Measurements from ENCODE around the gene SKAP2. TPM values are rescaled to one million over a fixed set of nuclear protein-coding genes. Genes with fewer than 3 reads are reported as not detected.

Gene SKAP2
- total RNA-seq, 8 experiments from 2014 or later = 34.0 to 91.7 (median 49.4) TPM

- H3K4me1 ChIP-seq (replicated peaks in 1 of 2) = peaks cover 6 to 12% of the 10 kb centered on the region in 2 donors
- WGBS, 10 experiments = 0 to 100% (median 67%) methylated on average over 1 to 5 of the region's 5 CpGs; no CpG with 5 or more reads in 3 of the 10 experiments
- in situ Hi-C loops (cut with MboI; ENCODE audit: low pct_unique_long_range_greater_than_20kb in 2 of 9, low sequenced_read_pairs in 9 of 9, unreplicated experiment in 9 of 9) = no loop called here
- no peak overlapping the region for H3K4me3 ChIP-seq
- ATAC-seq (replicated peaks in 6 of 8) = no peak
- H3K27ac ChIP-seq = no peak overlapping the region
These were observed 141.3 kb downstream of the SKAP2 start for GRCh38 chr7:26723129-26723528.

DNA sequence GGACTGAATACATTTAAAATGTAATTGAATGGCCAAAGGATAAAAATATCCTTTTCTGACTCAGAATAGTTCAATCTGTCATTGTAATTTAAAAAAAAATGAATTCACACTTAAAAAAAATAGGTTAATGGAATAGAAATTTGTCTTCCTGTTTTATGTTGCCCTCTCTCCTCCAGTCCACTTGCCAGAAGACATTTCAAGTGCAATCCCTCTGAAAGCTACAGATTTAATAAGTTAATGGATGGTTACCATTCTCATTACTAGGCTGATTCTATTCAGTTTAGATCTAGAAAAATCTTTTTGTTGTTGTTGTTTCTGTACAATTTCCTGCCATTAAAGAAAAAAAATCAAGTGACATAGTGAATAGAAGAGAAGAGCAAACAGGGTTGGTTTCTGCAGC lies 142.9 kb downstream of the SKAP2 start:
- H3K4me1 ChIP-seq (replicated peaks in 1 of 2) = peaks cover 6 to 12% of the 10 kb centered on the region in 2 donors
- ATAC-seq (replicated peaks in 6 of 8) = peak in 5 of 8 experiments; percentile 70 to 99 (median 86)
- no peak overlapping the region for H3K27ac ChIP-seq
- in situ Hi-C loops (cut with MboI; ENCODE audit: low pct_unique_long_range_greater_than_20kb in 2 of 9, low sequenced_read_pairs in 9 of 9, unreplicated experiment in 9 of 9) = no loop called here
- no peak overlapping the region for H3K4me3 ChIP-seq

GRCh38 chr7:26718063-26718462 lies 146.3 kb downstream of the SKAP2 start:
- H3K4me1 ChIP-seq (replicated peaks in 1 of 2) = peaks cover 6 to 12% of the 10 kb centered on the region in 2 donors
- whole genome bisulfite sequencing, 10 experiments = 90 to 100% (median 100%) methylated on average over 1 of the region's 1 CpG; no CpG with 5 or more reads in 1 of the 10 experiments
- no peak overlapping the region for H3K27ac ChIP-seq
- in situ Hi-C loops (cut with MboI; ENCODE audit: low pct_unique_long_range_greater_than_20kb in 2 of 9, low sequenced_read_pairs in 9 of 9, unreplicated experiment in 9 of 9) = no loop called here
- no peak for ATAC-seq (replicated peaks in 6 of 8)
- no peak overlapping the region for H3K4me3 ChIP-seq

GRCh38 chr7:26714438-26714837 lies 150.0 kb downstream of the SKAP2 start:
- H3K4me3 ChIP-seq = no peak overlapping the region
- no peak overlapping the region for H3K27ac ChIP-seq
- no peak for ATAC-seq (replicated peaks in 6 of 8)
- WGBS, 10 experiments = 75 to 100% (median 95%) methylated on average over 1 to 3 of the region's 3 CpGs
- in situ Hi-C loops (cut with MboI; ENCODE audit: low pct_unique_long_range_greater_than_20kb in 2 of 9, low sequenced_read_pairs in 9 of 9, unreplicated experiment in 9 of 9) = no loop called here
- H3K4me1 ChIP-seq (replicated peaks in 1 of 2) = no peaks in the 10 kb centered on the region

GRCh38 chr7:26714006-26714405 lies 150.4 kb downstream of the SKAP2 start:
- no peak overlapping the region for H3K4me3 ChIP-seq
- WGBS, 10 experiments = 75 to 100% (median 90%) methylated on average over 2 of the region's 2 CpGs; no CpG with 5 or more reads in 1 of the 10 experiments
- no peak for ATAC-seq (replicated peaks in 6 of 8)
- in situ Hi-C loops (cut with MboI; ENCODE audit: low pct_unique_long_range_greater_than_20kb in 2 of 9, low sequenced_read_pairs in 9 of 9, unreplicated experiment in 9 of 9) = no loop called here
- no peak overlapping the region for H3K27ac ChIP-seq
- no peaks in the 10 kb centered on the region for H3K4me1 ChIP-seq (replicated peaks in 1 of 2)

- in situ Hi-C loops (cut with MboI; ENCODE audit: low pct_unique_long_range_greater_than_20kb in 2 of 9, low sequenced_read_pairs in 9 of 9, unreplicated experiment in 9 of 9) = no loop called here
- no peak for ATAC-seq (replicated peaks in 6 of 8)
- no peak overlapping the region for H3K27ac ChIP-seq
- no peak overlapping the region for H3K4me3 ChIP-seq
- 56 to 100% (median 85%) methylated on average over 1 of the region's 1 CpG; no CpG with 5 or more reads in 4 of the 10 experiments for WGBS, 10 experiments
- H3K4me1 ChIP-seq (replicated peaks in 1 of 2) = no peaks in the 10 kb centered on the region
These were observed 155.0 kb downstream of the SKAP2 start for GRCh38 chr7:26709210-26709990.

DNA sequence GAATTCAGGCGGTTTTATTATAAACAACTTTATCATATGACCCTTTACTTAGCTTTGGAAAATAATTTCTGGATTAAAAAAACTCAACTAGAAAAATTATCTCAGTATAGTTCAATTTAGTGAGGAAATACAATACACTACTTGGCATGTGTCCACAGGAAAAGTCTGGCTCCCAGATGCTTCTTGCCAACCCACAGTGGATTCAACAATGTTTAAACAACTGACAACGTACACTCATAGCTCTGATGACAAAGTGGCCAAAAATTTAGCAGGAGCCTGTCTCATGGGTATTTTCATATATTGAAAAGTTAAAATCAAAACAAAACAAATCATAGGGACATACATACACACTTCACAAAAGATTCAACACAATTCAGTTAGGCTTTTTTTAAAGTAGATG lies 158.8 kb downstream of the SKAP2 start:
- in situ Hi-C loops (cut with MboI; ENCODE audit: low pct_unique_long_range_greater_than_20kb in 2 of 9, low sequenced_read_pairs in 9 of 9, unreplicated experiment in 9 of 9) = no loop called here
- H3K27ac ChIP-seq = no peak overlapping the region
- 0 to 98% (median 83%) methylated on average over 1 to 2 of the region's 2 CpGs; no CpG with 5 or more reads in 1 of the 10 experiments for WGBS, 10 experiments
- H3K4me3 ChIP-seq = no peak overlapping the region
- peak in 3 of 8 experiments; percentile 66 to 85 (median 82) for ATAC-seq (replicated peaks in 6 of 8)
- H3K4me1 ChIP-seq (replicated peaks in 1 of 2) = no peaks in the 10 kb centered on the region

- no peak for ATAC-seq (replicated peaks in 6 of 8)
These were observed 159.6 kb downstream of the SKAP2 start for GRCh38 chr7:26704786-26705185.

DNA sequence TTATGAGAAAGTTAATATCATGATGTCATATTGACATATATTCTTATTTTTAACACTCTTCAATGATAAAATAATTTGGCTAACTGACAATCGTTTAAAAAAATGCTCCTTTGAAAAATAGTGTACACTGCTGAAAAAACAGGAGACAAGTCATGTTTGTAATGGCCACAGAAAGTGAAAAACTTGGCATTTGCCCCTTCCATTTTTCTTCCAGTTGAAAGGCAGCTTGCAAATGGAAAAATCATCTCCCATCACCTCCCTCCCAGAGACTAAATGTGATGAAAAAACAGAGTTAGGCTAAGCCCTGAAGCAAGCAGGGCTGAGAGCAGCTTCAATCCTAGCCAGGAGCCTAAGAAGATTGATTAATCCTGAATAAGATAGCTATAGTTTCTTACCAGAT lies 160.4 kb downstream of the SKAP2 start:
- no peak overlapping the region for H3K4me3 ChIP-seq
- H3K27ac ChIP-seq = no peak overlapping the region
- no peak for ATAC-seq (replicated peaks in 6 of 8)
- in situ Hi-C loops (cut with MboI; ENCODE audit: low pct_unique_long_range_greater_than_20kb in 2 of 9, low sequenced_read_pairs in 9 of 9, unreplicated experiment in 9 of 9) = no loop called here
- peaks cover 0 to under 1% of the 10 kb centered on the region in 2 donors for H3K4me1 ChIP-seq (replicated peaks in 1 of 2)
- 29 to 100% (median 100%) methylated on average over 1 of the region's 1 CpG; no CpG with 5 or more reads in 1 of the 10 experiments for WGBS, 10 experiments

More at GRCh38 chr7:26704786-26705185, 159.6 kb downstream of the SKAP2 start:
- Histone ChIP-seq H3K4me3 (no peak overlapping the region), H3K4me1 (replicated peaks in 1 of 2) (no peaks in the 10 kb centered on the region), H3K27ac (no peak overlapping the region)
- in situ Hi-C loops (cut with MboI; ENCODE audit: low pct_unique_long_range_greater_than_20kb in 2 of 9, low sequenced_read_pairs in 9 of 9, unreplicated experiment in 9 of 9) = no loop called here
- WGBS, 10 experiments = 50 to 100% (median 98%) methylated on average over 1 to 2 of the region's 2 CpGs

DNA sequence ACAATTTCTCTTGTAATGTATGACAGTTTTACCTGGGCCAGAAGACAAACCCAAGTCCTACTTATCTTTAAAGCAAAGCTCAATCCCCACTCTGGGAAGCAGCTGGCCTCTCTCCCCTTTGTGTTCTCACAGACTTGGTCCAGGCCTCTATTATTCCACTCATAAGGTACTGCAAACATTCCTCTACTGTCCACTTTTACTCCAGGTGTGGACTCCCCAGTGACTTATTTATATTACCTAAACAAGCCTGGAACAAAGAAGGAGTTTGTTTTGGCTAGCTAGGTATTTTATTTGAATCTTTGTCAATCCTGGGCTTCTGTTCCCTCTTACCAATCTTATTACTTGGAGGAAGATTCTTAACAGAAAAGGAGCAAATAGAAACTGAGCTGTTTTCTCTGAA lies 163.5 kb downstream of the SKAP2 start:
- H3K27ac ChIP-seq = no peak overlapping the region
- no peak for ATAC-seq (replicated peaks in 6 of 8)
- H3K4me1 ChIP-seq (replicated peaks in 1 of 2) = peaks cover 8 to 24% of the 10 kb centered on the region in 2 donors
- H3K4me3 ChIP-seq = no peak overlapping the region
- in situ Hi-C loops (cut with MboI; ENCODE audit: low pct_unique_long_range_greater_than_20kb in 2 of 9, low sequenced_read_pairs in 9 of 9, unreplicated experiment in 9 of 9) = no loop called here

GRCh38 chr7:26700386-26700785 lies 164.0 kb downstream of the SKAP2 start:
- in situ Hi-C loops (cut with MboI; ENCODE audit: low pct_unique_long_range_greater_than_20kb in 2 of 9, low sequenced_read_pairs in 9 of 9, unreplicated experiment in 9 of 9) = no loop called here
- 50 to 100% (median 95%) methylated on average over 1 to 5 of the region's 5 CpGs; no CpG with 5 or more reads in 1 of the 10 experiments for WGBS, 10 experiments
- H3K4me1 ChIP-seq (replicated peaks in 1 of 2) = peaks cover 8 to 24% of the 10 kb centered on the region in 2 donors
- no peak for ATAC-seq (replicated peaks in 6 of 8)
- no peak overlapping the region for H3K4me3 ChIP-seq
- H3K27ac ChIP-seq = no peak overlapping the region

- ATAC-seq (replicated peaks in 6 of 8) = no peak
- Histone ChIP-seq H3K4me1 (replicated peaks in 1 of 2) (peaks cover 8 to 24% of the 10 kb centered on the region in 2 donors), H3K27ac (no peak overlapping the region), H3K4me3 (no peak overlapping the region)
- 83 to 100% (median 93%) methylated on average over 1 of the region's 1 CpG; no CpG with 5 or more reads in 5 of the 10 experiments for WGBS, 10 experiments
- in situ Hi-C loops (cut with MboI; ENCODE audit: low pct_unique_long_range_greater_than_20kb in 2 of 9, low sequenced_read_pairs in 9 of 9, unreplicated experiment in 9 of 9) = loop anchor here in 1 of 9 experiments (5.0 kb wide), 1 partner anchor 458 kb away; the partner anchor contains the start of gene HOXA7
These were observed 164.6 kb downstream of the SKAP2 start for GRCh38 chr7:26699766-26700165.

- no peak for ATAC-seq (replicated peaks in 6 of 8)
- no peak overlapping the region for H3K4me3 ChIP-seq
- no peak overlapping the region for H3K27ac ChIP-seq
- WGBS, 10 experiments = 76 to 100% (median 100%) methylated on average over 1 to 3 of the region's 3 CpGs; no CpG with 5 or more reads in 1 of the 10 experiments
- in situ Hi-C loops (cut with MboI; ENCODE audit: low pct_unique_long_range_greater_than_20kb in 2 of 9, low sequenced_read_pairs in 9 of 9, unreplicated experiment in 9 of 9) = loop anchor here in 1 of 9 experiments (5.0 kb wide), 1 partner anchor 458 kb away; the partner anchor contains the start of gene HOXA7
- H3K4me1 ChIP-seq (replicated peaks in 1 of 2) = peaks cover 15 to 30% of the 10 kb centered on the region in 2 donors
These were observed 165.6 kb downstream of the SKAP2 start for GRCh38 chr7:26698806-26699205.

Data from motor neuron (in vitro differentiated cells).